HG03460 (cell line): ENCODE results near the gene KCNT2.
"Not testable (repeated sequence)": the region's sequence is repeated elsewhere in the genome, so short reads cannot be mapped to it uniquely, and the experiment has no call there.

ENCODE experiments used
- ATAC-seq: cut with Tn5 transposase; IDR thresholded peaks from one replicate; pipeline ENCODE4 v1.9.1; 2021; ENCODE audit not compliant: unreplicated experiment

KCNT2 gene

GRCh38 chr1:196517193-196517592, 91.0 kb downstream of the KCNT2 start:
- no peak for ATAC-seq

GRCh38 chr1:196516373-196516772, 91.9 kb downstream of the KCNT2 start:
- ATAC-seq, result no peak

DNA sequence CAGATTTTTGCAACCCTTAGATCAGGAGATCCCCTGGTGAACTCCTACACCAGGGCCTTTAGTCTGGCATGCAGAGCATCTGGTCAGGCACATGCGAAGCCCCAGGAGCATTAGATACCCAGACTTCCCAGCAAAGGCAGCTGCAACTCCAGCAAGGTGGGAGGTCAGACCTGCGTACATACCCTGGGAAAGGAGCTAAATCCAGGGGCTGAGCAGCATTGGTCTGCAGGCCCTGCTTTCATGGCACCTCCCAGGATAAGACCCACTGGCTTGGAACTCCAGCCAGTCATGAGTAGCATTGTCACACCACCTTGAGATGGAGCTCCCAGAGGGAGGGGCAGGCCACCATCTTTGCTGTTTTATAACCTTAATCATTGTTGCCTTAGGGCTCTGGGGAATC, 92.3 kb downstream of the KCNT2 start:
- ATAC-seq, result no peak

GRCh38 chr1:196513821-196514220, 94.4 kb downstream of the KCNT2 start:
- no peak for ATAC-seq

GRCh38 chr1:196510451-196510850, 97.8 kb downstream of the KCNT2 start:
- ATAC-seq, result no peak

- not testable (repeated sequence) for ATAC-seq
Measured at GRCh38 chr1:196504224-196504623, 104.0 kb downstream of the KCNT2 start.

GRCh38 chr1:196502437-196502836, 105.8 kb downstream of the KCNT2 start:
- no peak for ATAC-seq

DNA sequence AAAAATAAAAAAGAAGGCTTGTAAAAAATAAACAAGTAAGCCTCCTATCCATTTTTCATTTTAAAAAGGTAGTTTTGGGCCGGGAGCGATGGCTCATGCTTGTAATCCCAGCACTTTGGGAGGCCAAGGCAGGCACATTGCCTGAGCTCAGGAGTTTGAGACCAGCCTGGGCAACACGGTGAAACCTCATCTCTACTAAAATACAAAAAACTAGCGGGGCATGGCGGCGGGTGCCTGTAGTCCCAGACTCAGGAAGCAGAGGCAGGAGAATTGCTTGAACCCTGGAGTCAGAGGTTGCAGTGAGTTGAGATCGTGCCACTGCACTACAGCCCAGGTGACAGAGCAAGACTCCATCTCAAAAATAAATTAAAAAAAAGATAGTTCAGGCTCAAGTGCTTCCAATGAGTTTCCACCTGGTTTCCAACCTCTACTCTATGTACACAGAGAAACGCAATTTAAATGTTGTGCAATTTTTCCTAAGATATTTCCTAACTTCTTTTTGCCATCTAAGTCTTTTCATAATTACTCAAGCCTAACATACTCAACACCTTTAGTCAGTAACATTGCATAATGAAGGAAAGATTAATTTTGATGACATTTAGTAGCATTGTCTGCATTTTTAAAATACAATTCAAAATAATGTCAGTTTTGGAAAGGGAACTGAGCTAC, 106.3 kb downstream of the KCNT2 start:
- no peak for ATAC-seq

DNA sequence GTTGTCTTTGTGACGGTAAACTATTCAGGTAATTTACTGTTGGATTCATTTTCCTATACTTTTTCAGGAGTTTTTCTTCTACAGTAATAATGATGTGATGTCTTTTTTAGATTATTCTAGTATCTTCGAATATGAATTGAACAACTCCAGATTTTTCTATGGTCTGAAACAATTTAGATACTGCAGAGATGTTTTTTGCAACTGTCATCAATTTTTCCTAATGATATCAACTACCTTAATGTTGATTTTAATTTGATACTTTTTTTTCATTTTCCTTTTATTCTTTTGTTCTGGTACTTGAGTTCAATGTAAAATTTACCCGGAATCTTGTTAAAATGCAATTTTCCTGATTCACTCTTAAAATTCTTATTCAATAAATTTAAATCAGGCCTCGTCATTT, 110.4 kb downstream of the KCNT2 start:
- ATAC-seq, result no peak

DNA sequence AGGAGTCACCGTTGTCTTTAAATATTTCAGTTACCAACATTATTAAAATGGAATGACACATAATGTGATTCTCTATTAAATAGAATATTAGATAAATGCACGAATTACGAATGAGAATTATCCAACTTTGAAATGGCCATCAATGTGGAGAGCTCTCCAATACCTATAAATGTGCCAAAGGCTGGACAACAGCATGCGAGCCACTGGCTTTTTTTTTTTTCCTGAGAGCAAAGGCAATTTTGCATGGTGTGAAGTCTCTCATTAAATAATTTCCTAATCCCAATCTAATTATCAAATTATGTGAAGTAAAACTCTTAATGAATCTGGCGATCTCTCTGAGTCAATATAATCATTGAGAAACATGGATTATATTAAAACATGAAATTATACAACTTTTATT, 113.5 kb downstream of the KCNT2 start:
- ATAC-seq, result no peak

GRCh38 chr1:196493881-196494280, 114.4 kb downstream of the KCNT2 start:
- ATAC-seq, result no peak

GRCh38 chr1:196488579-196488978, 119.7 kb downstream of the KCNT2 start:
- no peak for ATAC-seq

DNA sequence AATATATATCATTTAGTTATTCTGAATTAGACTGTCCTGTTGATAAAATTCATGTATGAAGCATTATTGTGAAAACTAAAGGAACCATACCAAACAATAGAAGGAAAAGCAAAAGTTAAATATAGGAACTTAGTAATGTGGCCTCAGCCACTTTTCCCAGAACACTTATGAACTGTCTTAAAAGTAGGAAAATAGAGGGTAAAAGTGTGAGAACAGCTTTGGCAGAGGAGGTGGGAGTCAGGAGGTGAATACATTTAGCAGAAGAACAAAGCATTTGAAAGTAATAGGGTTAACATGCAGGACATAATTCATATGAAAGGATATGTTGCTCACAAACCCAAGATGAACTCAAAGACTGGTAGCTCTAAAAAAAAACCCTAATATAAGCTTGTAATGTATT, 121.9 kb downstream of the KCNT2 start:
- no peak for ATAC-seq

DNA sequence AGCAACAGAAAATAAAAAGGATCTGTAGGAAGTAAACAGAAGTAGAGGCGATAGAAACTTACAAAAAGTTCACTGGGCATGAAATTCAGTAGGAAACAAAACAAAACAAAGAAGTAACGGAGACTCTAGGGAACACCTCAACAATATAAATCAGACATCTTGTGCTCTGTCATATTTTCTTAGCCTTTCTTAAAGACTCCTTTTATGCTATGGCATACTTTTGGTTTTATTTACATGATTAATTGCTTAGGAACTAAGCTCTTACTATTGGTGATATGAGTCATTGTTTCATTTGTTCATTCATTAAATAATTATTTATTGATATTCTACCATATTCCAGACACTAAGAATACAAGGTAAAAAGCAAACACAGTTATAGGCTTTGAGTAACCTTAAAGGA, 126.6 kb downstream of the KCNT2 start:
- ATAC-seq, result no peak

DNA sequence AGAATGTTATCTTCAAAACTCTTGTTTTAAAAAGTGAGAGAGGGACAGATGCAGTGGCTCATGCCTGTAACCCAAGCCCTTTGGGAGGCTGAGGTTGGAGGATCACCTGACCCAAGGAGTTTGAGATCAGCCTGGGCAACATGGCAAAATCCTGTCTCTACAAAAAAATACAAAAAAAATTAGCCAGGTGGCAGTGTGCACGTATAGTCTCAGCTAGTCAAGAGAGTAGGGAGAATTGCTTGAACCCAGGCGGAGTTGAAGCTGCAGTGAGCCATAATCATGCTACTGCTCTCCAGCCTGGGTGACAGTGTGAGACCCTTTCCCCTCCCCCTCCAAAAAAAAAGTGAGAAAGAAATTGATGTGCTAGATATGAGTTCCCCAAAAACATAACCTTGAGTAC, 131.0 kb downstream of the KCNT2 start:
- ATAC-seq, result no peak

- ATAC-seq, result no peak
Measured at GRCh38 chr1:196467230-196467925, 140.9 kb downstream of the KCNT2 start.

GRCh38 chr1:196466654-196467053, 141.6 kb downstream of the KCNT2 start:
- ATAC-seq, result no peak

- ATAC-seq, result no peak
Measured at GRCh38 chr1:196466166-196466565, 142.1 kb downstream of the KCNT2 start.

GRCh38 chr1:196464480-196464941, 143.7 kb downstream of the KCNT2 start:
- no peak for ATAC-seq

DNA sequence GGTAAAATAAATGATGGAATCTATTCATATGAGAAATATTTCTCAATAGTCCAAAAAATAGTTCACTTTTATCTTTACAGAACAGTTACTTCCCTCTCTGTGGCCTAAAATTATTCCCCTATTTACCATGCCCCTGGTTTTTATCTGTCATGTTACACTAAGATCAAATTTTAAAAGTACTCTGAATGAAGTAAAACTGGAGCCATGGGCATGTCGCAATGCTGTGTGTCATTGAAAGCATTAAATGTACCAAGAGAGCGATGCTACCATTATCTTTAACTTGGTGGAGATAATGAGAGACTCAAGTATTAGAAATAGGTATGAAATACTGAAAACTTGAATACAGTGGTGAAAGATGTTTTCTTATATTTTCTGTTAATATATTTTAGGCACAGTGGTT, 146.2 kb downstream of the KCNT2 start:
- ATAC-seq, result no peak

DNA sequence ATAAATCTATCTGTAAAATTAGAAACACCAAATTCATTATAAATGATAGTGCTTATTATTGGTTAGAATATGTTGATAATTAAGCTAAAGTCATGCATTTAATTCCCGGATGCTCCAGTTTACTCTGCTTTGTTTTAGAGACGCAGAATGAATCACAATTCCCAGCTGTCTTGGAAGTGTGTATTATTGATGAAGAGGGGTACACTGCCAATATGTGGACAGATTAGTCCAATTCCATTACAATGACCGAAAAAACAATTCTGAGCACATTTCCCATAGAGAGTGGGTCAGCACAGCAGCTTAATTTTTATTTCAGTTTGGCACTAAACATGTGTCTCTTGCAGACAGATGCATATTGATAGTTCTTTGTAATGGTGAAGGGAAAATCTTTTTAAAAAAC, 146.7 kb downstream of the KCNT2 start:
- no peak for ATAC-seq

DNA sequence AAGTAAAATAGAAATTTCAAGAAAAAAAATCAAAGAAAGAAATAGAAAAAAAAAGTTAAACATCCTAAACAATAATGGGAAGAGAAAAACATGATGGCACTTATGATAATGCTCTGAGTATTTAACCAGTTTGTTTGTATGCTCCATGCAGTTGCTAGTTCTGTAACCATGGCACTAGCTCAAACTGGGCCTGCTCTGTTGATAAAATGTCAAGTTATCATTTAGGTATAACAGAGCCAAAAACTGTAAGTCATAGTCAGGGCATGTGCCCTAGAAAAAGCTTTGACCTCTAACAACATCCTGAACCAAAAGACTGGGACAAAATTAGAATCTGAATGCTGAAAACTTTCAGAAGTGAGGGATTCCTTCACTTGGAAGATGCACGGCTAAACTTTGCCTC, 148.9 kb downstream of the KCNT2 start:
- no peak for ATAC-seq

DNA sequence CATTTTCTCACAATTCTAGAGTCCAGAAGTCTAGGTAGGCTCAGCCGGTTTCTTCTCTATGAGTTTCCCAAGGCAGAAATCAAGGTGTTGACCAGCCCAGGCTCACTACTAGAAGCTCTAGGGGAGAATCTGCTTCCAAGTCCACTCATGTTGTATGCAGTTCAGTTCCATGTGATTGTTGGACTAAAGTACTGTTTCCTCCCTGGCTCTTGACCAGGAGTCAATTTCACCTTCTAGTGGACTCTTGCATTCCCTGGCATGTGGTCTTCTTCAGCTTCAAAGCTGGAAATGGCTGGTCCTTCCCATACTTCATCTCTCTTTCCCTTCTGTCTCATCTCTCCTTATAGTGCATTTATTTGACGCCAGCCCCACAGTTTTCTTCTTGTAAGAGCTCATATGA, 153.4 kb downstream of the KCNT2 start:
- no peak for ATAC-seq
